Measurements from ENCODE around the gene GPC3. TPM values are rescaled to one million over a fixed set of nuclear protein-coding genes. Genes with fewer than 3 reads are reported as not detected.

Gene GPC3
- total RNA-seq, 4 donors from 2014 or later = 1.2 to 13.3 (median 8.0) TPM

DNA sequence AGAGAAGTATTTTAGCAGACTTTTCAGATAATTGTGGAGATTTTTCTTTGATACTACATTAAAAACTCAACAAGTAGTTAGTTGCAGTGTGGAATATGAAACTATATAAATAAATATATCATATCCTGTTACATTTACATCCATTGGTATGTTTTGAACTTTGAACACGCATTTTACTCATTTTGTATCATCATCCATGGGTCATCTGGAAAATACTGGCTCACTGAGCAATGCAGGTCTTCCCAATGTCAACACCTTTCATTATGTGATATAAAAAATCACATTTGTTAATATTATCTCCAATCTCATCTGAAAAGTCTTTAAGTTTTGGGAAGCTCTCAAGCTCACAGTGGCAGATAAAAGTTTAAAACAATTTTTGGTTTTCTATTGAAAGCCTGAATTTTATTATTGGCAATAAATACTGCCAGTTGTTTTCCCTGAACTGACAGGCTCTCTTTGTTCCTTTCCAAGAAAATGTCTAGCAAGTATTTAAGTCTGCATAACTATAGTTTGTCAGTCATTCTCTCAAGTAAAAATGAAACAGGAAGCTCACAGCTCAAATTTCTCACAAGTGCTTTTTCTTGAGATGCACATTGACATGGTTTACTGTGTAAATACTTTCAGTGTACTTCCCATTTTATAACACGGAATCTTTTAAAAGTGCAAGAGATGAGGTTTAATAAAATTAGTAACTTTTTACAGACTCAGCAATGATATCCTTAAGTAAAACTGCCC, 386.6 kb downstream of the GPC3 start:
- TF ChIP-seq POLR2A (IDR thresholded peaks at IDR 0.05; ENCODE audit: low read depth) (no peak), EP300 (IDR thresholded peaks at IDR 0.05) (no peak), POLR2AphosphoS5 (IDR thresholded peaks at IDR 0.05) (no peak), CTCF (IDR thresholded peaks at IDR 0.05) (no peak)
- WGBS = 40% methylated on average over 2 of the region's 2 CpGs
- no peak overlapping the region for H3K4me3 ChIP-seq
- intact Hi-C loops (cut with DNase I) = no loop called here
- no peak for DNase-seq (ENCODE audit: extremely low spot score)
- H3K36me3 ChIP-seq = no peaks in the 10 kb centered on the region
- H3K9me3 ChIP-seq = peaks cover 0 to 5% (median 0%) of the 10 kb centered on the region in 4 donors
- H3K27me3 ChIP-seq = peaks cover 0 to 5% (median 0%) of the 10 kb centered on the region in 4 donors
- H3K27ac ChIP-seq (replicated peaks in 1 of 4) = no peak overlapping the region
- no peaks in the 10 kb centered on the region for H3K4me1 ChIP-seq

DNA sequence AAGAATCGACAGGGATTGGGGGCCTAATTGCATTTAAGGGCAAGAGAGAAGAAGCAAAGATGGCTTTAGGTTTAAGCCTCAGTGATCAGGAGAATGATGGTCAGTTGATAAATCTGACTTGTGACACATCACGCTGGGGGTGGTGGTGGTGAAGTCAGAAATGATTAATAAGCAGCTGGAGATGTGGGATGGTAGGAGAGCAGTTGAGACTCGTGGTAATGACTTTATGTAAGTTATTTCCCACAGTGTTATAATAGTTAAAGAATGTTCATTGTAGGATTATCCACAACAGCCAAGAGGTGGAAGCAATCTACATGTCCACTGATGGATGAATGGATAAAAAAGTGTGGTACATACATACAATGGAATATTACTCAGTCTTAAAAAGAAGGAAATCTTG, 391.2 kb downstream of the GPC3 start:
- Histone ChIP-seq H3K27ac (replicated peaks in 1 of 4) (no peak overlapping the region), H3K9me3 (peaks cover 0 to 5% (median 0%) of the 10 kb centered on the region in 4 donors), H3K27me3 (no peaks in the 10 kb centered on the region), H3K36me3 (no peaks in the 10 kb centered on the region), H3K4me1 (no peaks in the 10 kb centered on the region), H3K4me3 (no peak overlapping the region)
- intact Hi-C loops (cut with DNase I) = no loop called here
- no peak for TF ChIP-seq EP300 (IDR thresholded peaks at IDR 0.05)
- TF ChIP-seq CTCF (IDR thresholded peaks at IDR 0.05) = no peak
- no peak for TF ChIP-seq POLR2AphosphoS5 (IDR thresholded peaks at IDR 0.05)
- TF ChIP-seq POLR2A (IDR thresholded peaks at IDR 0.05; ENCODE audit: low read depth) = no peak
- no peak for DNase-seq (ENCODE audit: extremely low spot score)
- 60% methylated on average over 3 of the region's 3 CpGs for WGBS

DNA sequence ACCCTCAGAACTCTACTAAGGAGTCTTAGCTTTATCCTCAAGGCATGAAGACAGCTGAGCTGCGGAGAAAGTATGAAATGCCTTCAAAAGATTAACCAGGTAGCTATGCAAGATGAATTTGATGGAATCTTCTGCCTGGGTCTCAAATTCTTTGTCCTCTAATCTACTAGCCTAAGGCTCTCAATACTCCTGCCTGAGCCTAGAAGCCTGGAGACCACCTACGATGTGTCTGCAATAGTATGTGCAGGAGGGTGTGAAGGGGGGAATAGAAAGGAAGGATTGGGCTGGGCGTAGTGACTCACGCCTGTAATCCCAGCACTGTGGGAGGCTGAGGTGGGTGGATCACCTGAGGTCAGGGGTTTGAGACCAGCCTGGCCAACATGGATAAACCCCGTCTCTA, 391.9 kb downstream of the GPC3 start:
- no peak overlapping the region for H3K27ac ChIP-seq (replicated peaks in 1 of 4)
- H3K9me3 ChIP-seq = peaks cover 0 to 5% (median 0%) of the 10 kb centered on the region in 4 donors
- intact Hi-C loops (cut with DNase I) = no loop called here
- TF ChIP-seq POLR2AphosphoS5 (IDR thresholded peaks at IDR 0.05) (no peak), POLR2A (IDR thresholded peaks at IDR 0.05; ENCODE audit: low read depth) (no peak), EP300 (IDR thresholded peaks at IDR 0.05) (no peak), CTCF (IDR thresholded peaks at IDR 0.05) (no peak)
- WGBS = 86% methylated on average over 5 of the region's 5 CpGs
- no peak overlapping the region for H3K4me3 ChIP-seq
- no peaks in the 10 kb centered on the region for H3K36me3 ChIP-seq
- DNase-seq (ENCODE audit: extremely low spot score) = no peak
- H3K27me3 ChIP-seq = no peaks in the 10 kb centered on the region
- no peaks in the 10 kb centered on the region for H3K4me1 ChIP-seq

DNA sequence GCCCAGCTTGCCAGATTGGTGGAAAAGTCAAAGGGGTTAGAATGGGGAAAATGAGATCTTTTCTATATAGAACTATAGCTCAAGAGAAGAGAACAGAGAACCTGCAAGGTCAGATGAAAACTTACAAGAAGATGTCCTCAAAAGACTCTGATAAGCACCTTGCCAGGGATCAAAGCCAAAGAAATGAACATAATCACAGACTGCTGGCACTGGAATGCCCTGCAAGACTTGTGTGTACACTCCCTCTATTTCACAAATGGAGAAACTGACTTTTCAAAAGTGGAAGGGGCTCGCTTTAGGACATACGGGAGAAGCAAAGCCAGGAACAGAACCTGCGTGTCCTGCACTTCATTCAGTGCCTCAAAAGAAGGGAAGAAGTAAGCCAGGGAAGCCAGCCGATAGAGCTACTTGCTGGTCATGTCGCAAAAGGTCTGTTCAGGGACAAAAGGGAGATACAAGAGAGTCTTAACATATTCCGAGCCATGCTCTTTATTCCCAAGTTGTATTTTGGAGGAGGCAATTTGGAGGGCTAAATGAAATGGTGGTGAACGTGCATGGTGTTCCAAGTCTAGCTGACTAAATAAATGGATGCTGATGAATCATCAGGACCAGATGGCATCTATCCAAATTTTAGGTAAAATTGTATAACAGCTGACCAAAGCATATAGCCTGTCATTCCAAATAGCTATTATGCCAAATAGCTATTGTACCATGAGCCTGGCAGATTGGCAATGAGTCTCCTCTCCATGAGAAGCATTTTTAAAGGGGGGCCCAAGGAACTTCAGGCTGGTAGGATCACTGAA, 394.5 kb downstream of the GPC3 start:
- H3K27me3 ChIP-seq = no peaks in the 10 kb centered on the region
- no peaks in the 10 kb centered on the region for H3K36me3 ChIP-seq
- H3K27ac ChIP-seq (replicated peaks in 1 of 4) = no peak overlapping the region
- H3K4me3 ChIP-seq = no peak overlapping the region
- peaks cover 0 to 5% (median 0%) of the 10 kb centered on the region in 4 donors for H3K9me3 ChIP-seq
- intact Hi-C loops (cut with DNase I) = no loop called here
- TF ChIP-seq POLR2AphosphoS5 (IDR thresholded peaks at IDR 0.05) (no peak), EP300 (IDR thresholded peaks at IDR 0.05) (no peak), POLR2A (IDR thresholded peaks at IDR 0.05; ENCODE audit: low read depth) (no peak), CTCF (IDR thresholded peaks at IDR 0.05) (no peak)
- DNase-seq (ENCODE audit: extremely low spot score) = no peak
- 74% methylated on average over 7 of the region's 7 CpGs for WGBS
- H3K4me1 ChIP-seq = no peaks in the 10 kb centered on the region

All from esophagus muscularis mucosa (tissue), 4 donors.